SJSA1 (cell line): ENCODE data around the gene TJP3. TPM values are rescaled to one million over a fixed set of nuclear protein-coding genes. Genes with fewer than 3 reads are reported as not detected.

Source experiments
- total RNA-seq: library from RNA; depleted of rRNA; stranded (reverse); fragments of >200 nt; shearing (Covaris generic); gene quantifications from 2 replicates; pipeline ENCODE4 v1.2.3, GENCODE V29; 2014; rRNA removed

The TJP3 gene
- total RNA-seq, 1 experiment from 2014 or later, result not detected

Other genes with a start within 250 kb of the TJP3 start
- not detected in 2 replicates for gene SMIM24, start 227.9 kb upstream of the TJP3 start, total RNA-seq
- gene SMIM44, start 224.9 kb upstream of the TJP3 start, total RNA-seq, result not detected in 2 replicates
- 29.4 and 40.5 TPM in 2 replicates for gene DOHH, start 207.7 kb upstream of the TJP3 start, total RNA-seq
- gene FZR1, start 202.1 kb upstream of the TJP3 start, total RNA-seq, result 39.3 and 53.4 TPM in 2 replicates
- 0.26 TPM in 1 of 2 replicates, not detected in the other for gene TEKTIP1, start 169.2 kb upstream of the TJP3 start, total RNA-seq
- gene MFSD12, start 150.8 kb upstream of the TJP3 start, total RNA-seq, result 124 and 132 TPM in 2 replicates
- gene HMG20B, start 135.4 kb upstream of the TJP3 start, total RNA-seq, result 229 and 260 TPM in 2 replicates
- gene GIPC3, start 122.9 kb upstream of the TJP3 start, total RNA-seq, result 9.2 and 13.1 TPM in 2 replicates
- not detected in 2 replicates for gene TBXA2R, start 101.5 kb upstream of the TJP3 start, total RNA-seq
- gene CACTIN, start 81.6 kb upstream of the TJP3 start, total RNA-seq, result 29.3 and 45.2 TPM in 2 replicates
- gene PIP5K1C, start 7.9 kb upstream of the TJP3 start, total RNA-seq, result 15.9 and 21.1 TPM in 2 replicates
- gene APBA3, start 53.3 kb downstream of the TJP3 start, total RNA-seq, result 18.1 and 24.3 TPM in 2 replicates
- 52.7 and 55.5 TPM in 2 replicates for gene MRPL54, start 54.3 kb downstream of the TJP3 start, total RNA-seq
- not detected in 2 replicates for gene RAX2, start 63.8 kb downstream of the TJP3 start, total RNA-seq
- gene MATK, start 78.0 kb downstream of the TJP3 start, total RNA-seq, result not detected in 2 replicates
- gene ZFR2, start 160.7 kb downstream of the TJP3 start, total RNA-seq, result not detected in 2 replicates
- gene ATCAY, start 172.3 kb downstream of the TJP3 start, total RNA-seq, result 0.03 and 0.26 TPM in 2 replicates
- not detected in 2 replicates for gene NMRK2, start 224.7 kb downstream of the TJP3 start, total RNA-seq